SK-N-SH treated with all-trans-retinoic acid at 6 μM for 48 hours (cell line): ENCODE results near the gene GRK4.

Source experiments
- ATAC-seq: fragments of 200-7000 bp; cut with Tn5 transposase; 3 replicates; pipeline ENCODE4 v1.9.1; 2020; ENCODE audit warnings: mild to moderate bottlenecking, moderate library complexity
- ARNTL ChIP-seq: fragments of 450-650 bp; formaldehyde crosslinking; IDR thresholded peaks from 2 replicates; pipeline ENCODE4 v1.5.0; 2020; ENCODE audit warnings: low read depth, mild to moderate bottlenecking, moderate library complexity, borderline replicate concordance
- BACH2 ChIP-seq: fragments of 250-450 bp; sonication (Bioruptor Pico); IDR thresholded peaks from 2 replicates; pipeline ENCODE4 v1.9.0; 2021; ENCODE audit warnings: mild to moderate bottlenecking, borderline replicate concordance
- CSRNP3 ChIP-seq: fragments of 250-450 bp; sonication (Bioruptor Pico); IDR thresholded peaks from 2 replicates; pipeline ENCODE4 v1.5.1; 2021; ENCODE audit warnings: mild to moderate bottlenecking, moderate library complexity
- ESRRG ChIP-seq: fragments of 250-450 bp; sonication (Bioruptor Pico); IDR thresholded peaks from 2 replicates; pipeline ENCODE4 v1.6.1; 2021; ENCODE audit warnings: mild to moderate bottlenecking
- ISL1 ChIP-seq: fragments of 250-450 bp; sonication (Bioruptor Pico); IDR thresholded peaks from 2 replicates; pipeline ENCODE4 v2.1.2; 2022; ENCODE audit warnings: mild to moderate bottlenecking, moderate library complexity
- OSR1 ChIP-seq: fragments of 250-450 bp; sonication (Bioruptor Pico); IDR thresholded peaks from 2 replicates; pipeline ENCODE4 v1.8.0; 2022; ENCODE audit warnings: moderate library complexity, mild to moderate bottlenecking, inconsistent platforms
- PATZ1 ChIP-seq: fragments of 250-450 bp; sonication (Bioruptor Pico); IDR thresholded peaks from 2 replicates; pipeline ENCODE4 v1.8.0; 2020; ENCODE audit warnings: mild to moderate bottlenecking, moderate library complexity, borderline replicate concordance
- POU6F1 ChIP-seq: fragments of 250-450 bp; sonication (Bioruptor Pico); IDR thresholded peaks from 2 replicates; pipeline ENCODE4 v1.8.0; 2021; ENCODE audit warnings: low read depth, mild to moderate bottlenecking, moderate library complexity, borderline replicate concordance
- PPARA ChIP-seq: fragments of 250-450 bp; sonication (Bioruptor Pico); IDR thresholded peaks from 2 replicates; pipeline ENCODE4 v1.5.0; 2020; ENCODE audit warnings: mild to moderate bottlenecking, borderline replicate concordance
- RARB ChIP-seq: fragments of 250-450 bp; sonication (Bioruptor Pico); IDR thresholded peaks from 2 replicates; pipeline ENCODE4 v1.8.0; 2021; ENCODE audit warnings: mild to moderate bottlenecking, moderate library complexity
- SNAI2 ChIP-seq: fragments of 250-450 bp; sonication (Bioruptor Pico); IDR thresholded peaks from 2 replicates; pipeline ENCODE4 v1.5.0; 2020; ENCODE audit warnings: mild to moderate bottlenecking, moderate library complexity
- TCF4 ChIP-seq: fragments of 250-450 bp; sonication (Bioruptor Pico); IDR thresholded peaks from 2 replicates; pipeline ENCODE4 v1.8.0; 2021; ENCODE audit warnings: mild to moderate bottlenecking, moderate library complexity, borderline replicate concordance
- TOX ChIP-seq: fragments of 250-450 bp; sonication (Bioruptor Pico); IDR thresholded peaks from 2 replicates; pipeline ENCODE4 v1.8.0; 2021; ENCODE audit warnings: mild to moderate bottlenecking, moderate library complexity, borderline replicate concordance
- TSHZ2 ChIP-seq: fragments of 250-450 bp; sonication (Bioruptor Pico); IDR thresholded peaks from 2 replicates; pipeline ENCODE4 v1.5.0; 2020; ENCODE audit warnings: mild to moderate bottlenecking, moderate library complexity
- ZC3H10 ChIP-seq: fragments of 250-450 bp; sonication (Bioruptor Pico); IDR thresholded peaks from 2 replicates; pipeline ENCODE4 v1.5.1; 2021; ENCODE audit warnings: mild to moderate bottlenecking, moderate library complexity
- ZFP3 ChIP-seq: fragments of 250-450 bp; sonication (Bioruptor Pico); IDR thresholded peaks from 2 replicates; pipeline ENCODE4 v1.5.0; 2020; ENCODE audit warnings: mild to moderate bottlenecking, moderate library complexity
- ZFP30 ChIP-seq: fragments of 450-650 bp; formaldehyde crosslinking; IDR thresholded peaks from 2 replicates; pipeline ENCODE4 v1.5.0; 2022; ENCODE audit warnings: mild to moderate bottlenecking, moderate library complexity
- ZNF565 ChIP-seq: fragments of 450-650 bp; formaldehyde crosslinking; conservative IDR thresholded peaks from 2 replicates; pipeline ENCODE4 v1.5.0; 2020; ENCODE audit warnings: low read depth, mild to moderate bottlenecking, moderate library complexity
- ZNF70 ChIP-seq: fragments of 450-650 bp; formaldehyde crosslinking; IDR thresholded peaks from 2 replicates; pipeline ENCODE4 v1.5.0; 2020; ENCODE audit warnings: mild to moderate bottlenecking, moderate library complexity
- ZNF8 ChIP-seq: fragments of 450-650 bp; formaldehyde crosslinking; IDR thresholded peaks from 2 replicates; pipeline ENCODE4 v1.5.0; 2020; ENCODE audit warnings: mild to moderate bottlenecking, moderate library complexity

Gene GRK4

GRCh38 chr4:3011456-3012220, 48.3 kb downstream of the GRK4 start:
- no peak for ATAC-seq
- TF ChIP-seq ESRRG (CRISPR knock-in tag) (no peak), TSHZ2 (CRISPR knock-in tag) (no peak), SNAI2 (CRISPR knock-in tag) (no peak), ZFP30 (CRISPR knock-in tag) (no peak), ZFP3 (no peak), TCF4 (CRISPR knock-in tag) (no peak), ZNF8 (no peak), CSRNP3 (no peak)

GRCh38 chr4:3013323-3013722, 50.0 kb downstream of the GRK4 start:
- ATAC-seq: no peak
- no peak for TF ChIP-seq OSR1 (CRISPR knock-in tag)
- TF ChIP-seq ZNF70: no peak
- no peak for TF ChIP-seq PPARA (CRISPR knock-in tag)
- no peak for TF ChIP-seq TCF4 (CRISPR knock-in tag)
- TF ChIP-seq TOX (CRISPR knock-in tag): no peak
- TF ChIP-seq ZNF565 (CRISPR knock-in tag): no peak
- TF ChIP-seq ISL1: no peak
- no peak for TF ChIP-seq RARB (CRISPR knock-in tag)
- TF ChIP-seq ESRRG (CRISPR knock-in tag): no peak
- no peak for TF ChIP-seq ZC3H10 (CRISPR knock-in tag)
- no peak for TF ChIP-seq ARNTL (CRISPR knock-in tag)
- no peak for TF ChIP-seq SNAI2 (CRISPR knock-in tag)
- TF ChIP-seq ZFP30 (CRISPR knock-in tag): no peak
- no peak for TF ChIP-seq POU6F1 (CRISPR knock-in tag)
- TF ChIP-seq PATZ1: no peak
- no peak for TF ChIP-seq ZNF8
- no peak for TF ChIP-seq TSHZ2 (CRISPR knock-in tag)
- no peak for TF ChIP-seq BACH2 (CRISPR knock-in tag)
- no peak for TF ChIP-seq ZFP3
